ENCODE data around the gene CDR2. TPM values are rescaled to one million over a fixed set of nuclear protein-coding genes. Genes with fewer than 3 reads are reported as not detected.
A peak's percentile ranks its signal among the peaks of the same experiment; 100 is the strongest.

Gene CDR2
- total and polyA plus RNA-seq, 8 donors: 7.9 to 15.5 (median 9.1) TPM

DNA sequence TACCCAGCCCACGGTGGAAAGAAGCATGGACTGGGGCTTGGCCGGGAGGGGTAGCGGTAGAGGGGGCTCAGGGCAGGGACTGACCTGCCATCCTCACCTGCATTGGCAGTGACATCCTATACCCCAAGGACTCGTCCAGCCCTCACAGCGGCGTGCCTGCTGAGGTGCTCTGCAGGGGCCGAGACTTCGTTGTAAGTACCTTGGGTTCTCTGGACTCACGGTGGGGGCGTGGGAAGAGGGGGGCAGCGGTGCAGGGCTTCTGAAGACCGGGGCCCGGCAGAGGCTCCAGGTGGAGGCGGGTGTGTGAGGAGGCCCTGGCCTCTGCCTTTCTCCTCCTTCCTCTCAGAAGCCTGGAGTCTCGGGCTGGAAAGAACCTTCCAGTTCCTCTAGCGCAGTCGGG lies 51.7 kb downstream of the CDR2 start:
- ATAC-seq (no peak), FAIRE-seq (no peak), DNase-seq (no peak)
- WGBS, 2 donors: 92 to 94% methylated on average over 17 of the region's 17 CpGs
- Histone ChIP-seq H3K27me3 (no peaks in the 10 kb centered on the region), H3K4me3 (no peak overlapping the region), H3K4me1 (no peaks in the 10 kb centered on the region), H3K27ac (no peak overlapping the region), H3K9me3 (no peaks in the 10 kb centered on the region), H3K36me3 (peaks cover 0 to 48% (median 43%) of the 10 kb centered on the region in 3 donors)
- TF ChIP-seq, protein P1, sequence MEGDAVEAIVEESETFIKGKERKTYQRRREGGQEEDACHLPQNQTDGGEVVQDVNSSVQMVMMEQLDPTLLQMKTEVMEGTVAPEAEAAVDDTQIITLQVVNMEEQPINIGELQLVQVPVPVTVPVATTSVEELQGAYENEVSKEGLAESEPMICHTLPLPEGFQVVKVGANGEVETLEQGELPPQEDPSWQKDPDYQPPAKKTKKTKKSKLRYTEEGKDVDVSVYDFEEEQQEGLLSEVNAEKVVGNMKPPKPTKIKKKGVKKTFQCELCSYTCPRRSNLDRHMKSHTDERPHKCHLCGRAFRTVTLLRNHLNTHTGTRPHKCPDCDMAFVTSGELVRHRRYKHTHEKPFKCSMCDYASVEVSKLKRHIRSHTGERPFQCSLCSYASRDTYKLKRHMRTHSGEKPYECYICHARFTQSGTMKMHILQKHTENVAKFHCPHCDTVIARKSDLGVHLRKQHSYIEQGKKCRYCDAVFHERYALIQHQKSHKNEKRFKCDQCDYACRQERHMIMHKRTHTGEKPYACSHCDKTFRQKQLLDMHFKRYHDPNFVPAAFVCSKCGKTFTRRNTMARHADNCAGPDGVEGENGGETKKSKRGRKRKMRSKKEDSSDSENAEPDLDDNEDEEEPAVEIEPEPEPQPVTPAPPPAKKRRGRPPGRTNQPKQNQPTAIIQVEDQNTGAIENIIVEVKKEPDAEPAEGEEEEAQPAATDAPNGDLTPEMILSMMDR (IDR thresholded peaks at IDR 0.05): no peak
- intact Hi-C loops (cut with DNase I): no loop called here

DNA sequence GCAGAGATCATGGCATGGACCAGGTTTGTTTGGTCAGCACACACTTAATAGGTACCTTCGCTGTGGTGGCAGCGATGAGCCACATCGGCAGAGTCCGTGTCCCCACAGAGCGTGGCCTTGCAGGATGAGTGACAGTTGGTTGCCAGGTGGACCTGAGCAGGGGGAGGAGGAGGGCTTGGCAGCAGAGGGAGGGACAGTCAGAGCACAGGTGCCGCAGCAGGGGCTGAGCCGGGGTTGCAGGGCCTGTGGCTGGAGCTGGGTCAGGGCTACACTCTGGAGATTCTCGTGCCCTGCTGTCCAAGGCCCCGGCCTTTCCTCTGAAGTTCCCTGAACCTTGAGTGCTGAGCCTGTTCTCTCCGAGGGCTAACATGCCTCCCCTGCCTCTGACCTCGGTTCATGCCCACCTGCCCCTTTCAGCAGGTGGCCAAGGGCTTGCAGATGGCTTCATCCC lies 52.4 kb downstream of the CDR2 start:
- WGBS, 2 donors: 83 to 86% methylated on average over 11 of the region's 11 CpGs
- FAIRE-seq: no peak
- peaks cover 0 to 48% (median 43%) of the 10 kb centered on the region in 3 donors for H3K36me3 ChIP-seq
- H3K9me3 ChIP-seq: no peaks in the 10 kb centered on the region
- TF ChIP-seq, protein P1 (IDR thresholded peaks at IDR 0.05): no peak
- H3K4me3 ChIP-seq: no peak overlapping the region
- H3K27ac ChIP-seq: no peak overlapping the region
- no peak for DNase-seq
- intact Hi-C loops (cut with DNase I): no loop called here
- no peak for ATAC-seq
- H3K27me3 ChIP-seq: no peaks in the 10 kb centered on the region
- no peaks in the 10 kb centered on the region for H3K4me1 ChIP-seq

DNA sequence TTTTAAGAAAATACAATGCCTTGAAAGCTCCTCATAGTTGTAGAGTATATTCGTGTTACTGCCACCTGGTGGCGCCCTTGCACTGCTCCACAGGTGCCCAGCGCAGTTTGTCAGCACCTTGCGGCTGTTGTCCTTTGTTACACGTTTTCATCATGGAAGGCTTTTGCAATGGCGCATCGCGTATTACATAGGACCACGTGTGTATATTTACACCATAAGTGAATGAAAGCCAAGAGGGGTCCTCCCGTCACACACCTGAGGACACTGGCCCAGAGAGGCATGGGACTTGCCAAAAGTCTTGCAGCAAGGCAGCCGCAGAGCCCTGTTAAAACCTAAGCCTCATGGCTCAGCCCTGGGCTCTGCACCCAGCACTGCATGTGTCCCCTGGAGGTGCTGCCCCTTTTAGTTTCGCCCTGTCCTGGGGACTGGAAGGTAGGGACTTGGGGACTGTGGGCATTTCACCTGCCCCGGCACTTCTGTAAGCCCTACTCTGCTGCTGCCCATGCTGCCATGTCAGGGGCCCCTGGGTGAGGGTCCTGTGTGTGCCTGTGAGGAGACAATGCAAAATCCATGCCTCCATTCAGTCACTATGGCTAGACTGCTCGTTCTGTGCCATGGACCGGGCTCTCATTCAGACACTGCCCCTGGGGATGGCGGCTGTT lies 52.9 kb downstream of the CDR2 start:
- DNase-seq (peak in 5 of 6 donors; percentile 37 to 80 (median 65)), FAIRE-seq (peak; percentile 17), ATAC-seq (peak; percentile 62 to 88 (median 80))
- peaks cover 0 to 48% (median 45%) of the 10 kb centered on the region in 3 donors for H3K36me3 ChIP-seq
- TF ChIP-seq, protein P1 (IDR thresholded peaks at IDR 0.05): peak; percentile 65 to 88 (median 75)
- 50 to 51% methylated on average over 16 of the region's 16 CpGs for WGBS, 2 donors
- intact Hi-C loops (cut with DNase I): no loop called here
- H3K4me3 ChIP-seq: no peak overlapping the region
- H3K9me3 ChIP-seq: no peaks in the 10 kb centered on the region
- no peak overlapping the region for H3K27ac ChIP-seq
- H3K4me1 ChIP-seq: no peaks in the 10 kb centered on the region
- no peaks in the 10 kb centered on the region for H3K27me3 ChIP-seq

DNA sequence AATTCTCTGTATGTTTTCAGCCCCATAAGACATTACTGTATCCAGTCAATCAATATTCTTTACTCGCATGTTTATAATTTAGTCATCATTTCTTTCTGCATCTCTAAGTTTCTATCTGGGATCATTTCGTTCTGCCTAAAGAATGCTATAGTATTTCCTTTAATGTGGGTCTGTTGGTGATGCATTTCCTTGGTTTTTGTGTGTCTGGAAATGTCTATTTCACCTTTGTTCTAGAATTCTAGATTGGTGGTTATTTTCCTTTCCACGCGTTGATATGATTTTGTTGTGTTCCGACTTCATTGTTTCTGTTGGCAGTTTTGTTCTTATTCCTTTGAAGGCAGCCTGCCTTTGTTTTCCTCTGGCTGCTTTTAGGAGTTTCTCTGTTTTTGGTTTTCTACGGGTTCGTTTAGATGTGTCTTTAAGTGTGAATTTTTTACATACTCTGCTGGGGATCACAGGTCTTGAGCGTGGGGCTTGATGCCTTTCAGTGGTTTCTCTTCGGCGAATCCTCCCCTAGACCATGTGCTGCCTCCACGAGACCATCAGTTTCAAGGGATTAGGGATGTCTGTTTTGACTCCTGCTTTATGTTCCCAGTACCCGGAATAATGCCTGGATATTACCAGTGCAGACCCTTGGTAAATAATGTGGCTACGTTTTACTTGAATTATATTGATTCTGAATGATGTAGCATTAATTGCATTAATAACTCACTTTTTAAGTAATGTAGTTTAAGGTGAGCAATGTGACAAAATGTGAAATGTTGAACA lies 53.7 kb downstream of the CDR2 start:
- Histone ChIP-seq H3K4me3 (no peak overlapping the region), H3K27me3 (no peaks in the 10 kb centered on the region), H3K36me3 (peaks cover 0 to 48% (median 40%) of the 10 kb centered on the region in 3 donors), H3K27ac (no peak overlapping the region), H3K4me1 (no peaks in the 10 kb centered on the region), H3K9me3 (no peaks in the 10 kb centered on the region)
- ATAC-seq: no peak
- 72 to 76% methylated on average over 13 of the region's 13 CpGs for WGBS, 2 donors
- TF ChIP-seq, protein P1 (IDR thresholded peaks at IDR 0.05): no peak
- FAIRE-seq: no peak
- peak in 1 of 6 donors; percentile 10 for DNase-seq
- intact Hi-C loops (cut with DNase I): no loop called here
